ENCODE results near the gene PNMA8A.

GRCh38 chr19:46448601-46449000 lies 22.8 kb downstream of the PNMA8A start:
- no peak for TF ChIP-seq CTCF (IDR thresholded peaks at IDR 0.05)
- TF ChIP-seq POLR2A (IDR thresholded peaks at IDR 0.05) = no peak

Measured in thyroid gland (tissue), 4 donors.